Measurements from ENCODE around the gene UBE4A. TPM values are rescaled to one million over a fixed set of nuclear protein-coding genes. Genes with fewer than 3 reads are reported as not detected.

UBE4A gene
- total and polyA plus RNA-seq, 9 of the 15 experiments (the other 6 are each of a cell fraction or from before 2014, with no cell fraction given), result 13.5 to 45.2 (median 26.8) TPM

DNA sequence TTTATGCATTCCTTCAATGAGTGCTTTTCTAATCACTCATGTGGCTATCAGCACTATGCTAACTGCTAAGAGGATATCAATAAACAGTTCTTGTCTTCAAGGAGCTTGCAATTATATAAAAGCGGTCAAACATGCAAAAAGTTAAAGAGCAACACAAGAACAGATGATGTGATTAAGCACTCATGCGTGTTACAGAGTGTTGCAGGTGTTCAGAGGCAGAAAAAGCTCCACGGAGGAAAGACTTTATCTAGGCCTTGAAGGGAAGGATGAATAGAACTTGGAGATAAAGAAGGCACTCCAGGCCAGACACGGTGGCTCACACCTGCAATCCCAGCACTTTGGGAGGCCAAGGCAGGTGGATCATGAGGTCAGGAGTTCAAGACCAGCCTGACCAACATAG is 41.3 kb upstream of the UBE4A start:
- Histone ChIP-seq H3K4me3 (no peak overlapping the region), H3K4me2 (ENCODE audit: insufficient read depth, low read length) (no peak overlapping the region), H3K4me1 (replicated peaks in 1 of 2; ENCODE audit: control insufficient read depth in 2 of 2, insufficient read depth in 2 of 2, low read length in 2 of 2) (peaks cover 29 to 42% of the 10 kb centered on the region in 2 experiments), H4K20me1 (replicated peaks; ENCODE audit: control insufficient read depth, insufficient read depth, low read length) (no peaks in the 10 kb centered on the region), H3K9ac (ENCODE audit: insufficient read depth in 1 of 2, low read depth in 2 of 2, low read length in 2 of 2) (no peak overlapping the region), H3K27ac (ENCODE audit: extremely low read depth, low read depth, low read length) (no peak overlapping the region), H2AFZ (ENCODE audit: low read depth, low read length) (no peak overlapping the region), H3K9me3 (replicated peaks; ENCODE audit: control insufficient read depth, insufficient read depth, low read depth, low read length) (no peaks in the 10 kb centered on the region), H3K36me3 (ENCODE audit: control insufficient read depth, insufficient read depth, low read length) (no peaks in the 10 kb centered on the region), H3K9me1 (ENCODE audit: control insufficient read depth, insufficient read depth, low read length) (peaks cover 3% of the 10 kb centered on the region), H3K79me2 (ENCODE audit: control insufficient read depth, insufficient read depth, low read length) (no peaks in the 10 kb centered on the region), H3K27me3 (ENCODE audit: control insufficient read depth in 2 of 2, insufficient read depth in 2 of 2, low read length in 2 of 2) (peaks cover 0 to 7% of the 10 kb centered on the region in 2 experiments; a peak in 1 of 5 replicates)
- WGBS (ENCODE audit: insufficient coverage, low coverage, missing lambda C conversion rate), result 51% methylated on average over 4 of the region's 4 CpGs
- POLR2A ChIA-PET, result no interaction called here
- in situ Hi-C loops (cut with MboI), result no loop called here
- CTCF ChIA-PET (ENCODE audit: low intra/inter-chr PET ratio), result no interaction called here
- intact Hi-C loops (cut with micrococcal nuclease), result no loop called here
- no peak for DNase-seq (ENCODE audit: extremely low read depth in 1 of 4, low spot score in 3 of 4)
- no TSS peak for BruUV-seq (replicated peaks)
- ATAC-seq, result no peak
- FAIRE-seq, result no peak
- TF ChIP-seq, protein P1, sequence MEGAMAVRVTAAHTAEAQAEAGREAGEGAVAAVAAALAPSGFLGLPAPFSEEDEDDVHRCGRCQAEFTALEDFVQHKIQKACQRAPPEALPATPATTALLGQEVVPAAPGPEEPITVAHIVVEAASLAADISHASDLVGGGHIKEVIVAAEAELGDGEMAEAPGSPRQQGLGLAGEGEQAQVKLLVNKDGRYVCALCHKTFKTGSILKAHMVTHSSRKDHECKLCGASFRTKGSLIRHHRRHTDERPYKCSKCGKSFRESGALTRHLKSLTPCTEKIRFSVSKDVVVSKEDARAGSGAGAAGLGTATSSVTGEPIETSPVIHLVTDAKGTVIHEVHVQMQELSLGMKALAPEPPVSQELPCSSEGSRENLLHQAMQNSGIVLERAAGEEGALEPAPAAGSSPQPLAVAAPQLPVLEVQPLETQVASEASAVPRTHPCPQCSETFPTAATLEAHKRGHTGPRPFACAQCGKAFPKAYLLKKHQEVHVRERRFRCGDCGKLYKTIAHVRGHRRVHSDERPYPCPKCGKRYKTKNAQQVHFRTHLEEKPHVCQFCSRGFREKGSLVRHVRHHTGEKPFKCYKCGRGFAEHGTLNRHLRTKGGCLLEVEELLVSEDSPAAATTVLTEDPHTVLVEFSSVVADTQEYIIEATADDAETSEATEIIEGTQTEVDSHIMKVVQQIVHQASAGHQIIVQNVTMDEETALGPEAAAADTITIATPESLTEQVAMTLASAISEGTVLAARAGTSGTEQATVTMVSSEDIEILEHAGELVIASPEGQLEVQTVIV (CRISPR knock-in tag; IDR thresholded peaks at IDR 0.05; ENCODE audit: borderline replicate concordance), result no peak
- no peak for TF ChIP-seq ARID1B (IDR thresholded peaks at IDR 0.05)
- no peak for TF ChIP-seq BCL6 (CRISPR knock-in tag; IDR thresholded peaks at IDR 0.05)
- no peak for TF ChIP-seq POLR2B (IDR thresholded peaks at IDR 0.05; ENCODE audit: low read depth, partially characterized antibody)
- no peak for TF ChIP-seq TCF3 (CRISPR knock-in tag; IDR thresholded peaks at IDR 0.05)
- TF ChIP-seq, protein P2, sequence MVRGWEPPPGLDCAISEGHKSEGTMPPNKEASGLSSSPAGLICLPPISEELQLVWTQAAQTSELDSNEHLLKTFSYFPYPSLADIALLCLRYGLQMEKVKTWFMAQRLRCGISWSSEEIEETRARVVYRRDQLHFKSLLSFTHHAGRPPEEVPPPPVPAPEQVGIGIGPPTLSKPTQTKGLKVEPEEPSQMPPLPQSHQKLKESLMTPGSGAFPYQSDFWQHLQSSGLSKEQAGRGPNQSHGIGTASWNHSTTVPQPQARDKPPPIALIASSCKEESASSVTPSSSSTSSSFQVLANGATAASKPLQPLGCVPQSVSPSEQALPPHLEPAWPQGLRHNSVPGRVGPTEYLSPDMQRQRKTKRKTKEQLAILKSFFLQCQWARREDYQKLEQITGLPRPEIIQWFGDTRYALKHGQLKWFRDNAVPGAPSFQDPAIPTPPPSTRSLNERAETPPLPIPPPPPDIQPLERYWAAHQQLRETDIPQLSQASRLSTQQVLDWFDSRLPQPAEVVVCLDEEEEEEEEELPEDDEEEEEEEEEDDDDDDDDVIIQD (CRISPR knock-in tag; IDR thresholded peaks at IDR 0.05), result no peak
- TF ChIP-seq, protein P3, sequence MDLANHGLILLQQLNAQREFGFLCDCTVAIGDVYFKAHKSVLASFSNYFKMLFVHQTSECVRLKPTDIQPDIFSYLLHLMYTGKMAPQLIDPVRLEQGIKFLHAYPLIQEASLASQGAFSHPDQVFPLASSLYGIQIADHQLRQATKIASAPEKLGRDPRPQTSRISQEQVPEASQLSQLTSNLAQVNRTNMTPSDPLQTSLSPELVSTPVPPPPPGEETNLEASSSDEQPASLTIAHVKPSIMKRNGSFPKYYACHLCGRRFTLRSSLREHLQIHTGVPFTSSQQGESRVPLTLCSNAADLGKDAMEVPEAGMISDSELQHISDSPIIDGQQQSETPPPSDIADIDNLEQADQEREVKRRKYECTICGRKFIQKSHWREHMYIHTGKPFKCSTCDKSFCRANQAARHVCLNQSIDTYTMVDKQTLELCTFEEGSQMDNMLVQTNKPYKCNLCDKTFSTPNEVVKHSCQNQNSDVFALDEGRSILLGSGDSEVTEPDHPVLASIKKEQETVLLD (IDR thresholded peaks at IDR 0.05), result no peak
- no peak for TF ChIP-seq EWSR1 (IDR thresholded peaks at IDR 0.05; ENCODE audit: borderline replicate concordance, low read depth, partially characterized antibody)
- TF ChIP-seq ETV1 (tag; conservative IDR thresholded peaks at IDR 0.05; ENCODE audit: low read depth), result no peak
- no peak for TF ChIP-seq ZBTB7A (IDR thresholded peaks at IDR 0.05; ENCODE audit: borderline replicate concordance, control insufficient read depth, low read depth, low read length)
- TF ChIP-seq, protein P4, sequence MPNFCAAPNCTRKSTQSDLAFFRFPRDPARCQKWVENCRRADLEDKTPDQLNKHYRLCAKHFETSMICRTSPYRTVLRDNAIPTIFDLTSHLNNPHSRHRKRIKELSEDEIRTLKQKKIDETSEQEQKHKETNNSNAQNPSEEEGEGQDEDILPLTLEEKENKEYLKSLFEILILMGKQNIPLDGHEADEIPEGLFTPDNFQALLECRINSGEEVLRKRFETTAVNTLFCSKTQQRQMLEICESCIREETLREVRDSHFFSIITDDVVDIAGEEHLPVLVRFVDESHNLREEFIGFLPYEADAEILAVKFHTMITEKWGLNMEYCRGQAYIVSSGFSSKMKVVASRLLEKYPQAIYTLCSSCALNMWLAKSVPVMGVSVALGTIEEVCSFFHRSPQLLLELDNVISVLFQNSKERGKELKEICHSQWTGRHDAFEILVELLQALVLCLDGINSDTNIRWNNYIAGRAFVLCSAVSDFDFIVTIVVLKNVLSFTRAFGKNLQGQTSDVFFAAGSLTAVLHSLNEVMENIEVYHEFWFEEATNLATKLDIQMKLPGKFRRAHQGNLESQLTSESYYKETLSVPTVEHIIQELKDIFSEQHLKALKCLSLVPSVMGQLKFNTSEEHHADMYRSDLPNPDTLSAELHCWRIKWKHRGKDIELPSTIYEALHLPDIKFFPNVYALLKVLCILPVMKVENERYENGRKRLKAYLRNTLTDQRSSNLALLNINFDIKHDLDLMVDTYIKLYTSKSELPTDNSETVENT (CRISPR knock-in tag; IDR thresholded peaks at IDR 0.05), result no peak
- TF ChIP-seq, protein P5, sequence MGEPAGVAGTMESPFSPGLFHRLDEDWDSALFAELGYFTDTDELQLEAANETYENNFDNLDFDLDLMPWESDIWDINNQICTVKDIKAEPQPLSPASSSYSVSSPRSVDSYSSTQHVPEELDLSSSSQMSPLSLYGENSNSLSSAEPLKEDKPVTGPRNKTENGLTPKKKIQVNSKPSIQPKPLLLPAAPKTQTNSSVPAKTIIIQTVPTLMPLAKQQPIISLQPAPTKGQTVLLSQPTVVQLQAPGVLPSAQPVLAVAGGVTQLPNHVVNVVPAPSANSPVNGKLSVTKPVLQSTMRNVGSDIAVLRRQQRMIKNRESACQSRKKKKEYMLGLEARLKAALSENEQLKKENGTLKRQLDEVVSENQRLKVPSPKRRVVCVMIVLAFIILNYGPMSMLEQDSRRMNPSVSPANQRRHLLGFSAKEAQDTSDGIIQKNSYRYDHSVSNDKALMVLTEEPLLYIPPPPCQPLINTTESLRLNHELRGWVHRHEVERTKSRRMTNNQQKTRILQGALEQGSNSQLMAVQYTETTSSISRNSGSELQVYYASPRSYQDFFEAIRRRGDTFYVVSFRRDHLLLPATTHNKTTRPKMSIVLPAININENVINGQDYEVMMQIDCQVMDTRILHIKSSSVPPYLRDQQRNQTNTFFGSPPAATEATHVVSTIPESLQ (CRISPR knock-in tag; IDR thresholded peaks at IDR 0.05), result no peak
- no peak for TF ChIP-seq PPARD (CRISPR knock-in tag; IDR thresholded peaks at IDR 0.05)

All from K562 (cell line).